Measurements from ENCODE around the gene RECK.
"Not testable (repeated sequence)": the region's sequence is repeated elsewhere in the genome, so short reads cannot be mapped to it uniquely, and the experiment has no call there.

Gene RECK

GRCh38 chr9:36119476-36119875 lies 82.8 kb downstream of the RECK start:
- no peaks in the 10 kb centered on the region; the same call in 1 of the 2 replicates for H3K36me3 ChIP-seq (replicated peaks)

GRCh38 chr9:36120705-36121104 lies 84.0 kb downstream of the RECK start:
- Histone ChIP-seq H3K4me1 (no peaks in the 10 kb centered on the region), H3K27me3 (ENCODE audit: low read depth) (no peaks in the 10 kb centered on the region), H3K9me3 (no peaks in the 10 kb centered on the region), H3K4me3 (no peak overlapping the region), H3K36me3 (replicated peaks) (no peaks in the 10 kb centered on the region; the same call in 1 of the 2 replicates)
- DNase-seq (ENCODE audit: low spot score in 2 of 2): no peak
- in situ Hi-C loops (cut with MboI; ENCODE audit: low sequenced_read_pairs): no loop called here

More at GRCh38 chr9:36119476-36119875, 82.8 kb downstream of the RECK start:
- in situ Hi-C loops (cut with MboI; ENCODE audit: low sequenced_read_pairs): no loop called here
- Histone ChIP-seq H3K9me3 (no peaks in the 10 kb centered on the region), H3K4me1 (no peaks in the 10 kb centered on the region), H3K4me3 (no peak overlapping the region), H3K27me3 (ENCODE audit: low read depth) (no peaks in the 10 kb centered on the region)
- DNase-seq (ENCODE audit: low spot score in 2 of 2): no peak

- H3K27me3 ChIP-seq (ENCODE audit: low read depth): no peaks in the 10 kb centered on the region
- H3K9me3 ChIP-seq: no peaks in the 10 kb centered on the region
- H3K4me3 ChIP-seq: no peak overlapping the region
- in situ Hi-C loops (cut with MboI; ENCODE audit: low sequenced_read_pairs): no loop called here
- H3K36me3 ChIP-seq (replicated peaks): no peaks in the 10 kb centered on the region; the same call in 1 of the 2 replicates
- DNase-seq (ENCODE audit: low spot score in 2 of 2): no peak
- no peaks in the 10 kb centered on the region for H3K4me1 ChIP-seq
These were observed 85.3 kb downstream of the RECK start for GRCh38 chr9:36121971-36122370.

GRCh38 chr9:36123515-36123914 lies 86.8 kb downstream of the RECK start:
- no peak overlapping the region for H3K4me3 ChIP-seq
- no peaks in the 10 kb centered on the region; the same call in 1 of the 2 replicates for H3K27me3 ChIP-seq (ENCODE audit: low read depth)
- H3K36me3 ChIP-seq (replicated peaks): no peaks in the 10 kb centered on the region; the same call in 1 of the 2 replicates
- in situ Hi-C loops (cut with MboI; ENCODE audit: low sequenced_read_pairs): no loop called here
- DNase-seq (ENCODE audit: low spot score in 2 of 2): no peak
- H3K4me1 ChIP-seq: no peaks in the 10 kb centered on the region
- no peaks in the 10 kb centered on the region for H3K9me3 ChIP-seq

GRCh38 chr9:36125062-36125855 lies 88.5 kb downstream of the RECK start:
- H3K4me3 ChIP-seq: no peak overlapping the region
- DNase-seq (ENCODE audit: low spot score in 2 of 2): no peak
- no peaks in the 10 kb centered on the region for H3K9me3 ChIP-seq
- in situ Hi-C loops (cut with MboI; ENCODE audit: low sequenced_read_pairs): no loop called here
- H3K27me3 ChIP-seq (ENCODE audit: low read depth): no peaks in the 10 kb centered on the region; the same call in 1 of the 2 replicates
- H3K36me3 ChIP-seq (replicated peaks): no peaks in the 10 kb centered on the region; the same call in 1 of the 2 replicates
- H3K4me1 ChIP-seq: no peaks in the 10 kb centered on the region

- Histone ChIP-seq H3K9me3 (no peaks in the 10 kb centered on the region), H3K27me3 (ENCODE audit: low read depth) (no peaks in the 10 kb centered on the region; the same call in 1 of the 2 replicates), H3K4me1 (no peaks in the 10 kb centered on the region), H3K36me3 (replicated peaks) (no peaks in the 10 kb centered on the region; the same call in 1 of the 2 replicates), H3K4me3 (no peak overlapping the region)
- no peak for DNase-seq (ENCODE audit: low spot score in 2 of 2)
- in situ Hi-C loops (cut with MboI; ENCODE audit: low sequenced_read_pairs): no loop called here
These were observed 89.5 kb downstream of the RECK start for GRCh38 chr9:36126016-36126730.

- Histone ChIP-seq H3K27me3 (ENCODE audit: low read depth) (no peaks in the 10 kb centered on the region; the same call in 1 of the 2 replicates), H3K36me3 (replicated peaks) (no peaks in the 10 kb centered on the region), H3K9me3 (no peaks in the 10 kb centered on the region), H3K4me1 (no peaks in the 10 kb centered on the region), H3K4me3 (no peak overlapping the region)
- DNase-seq (ENCODE audit: low spot score in 2 of 2): no peak
- in situ Hi-C loops (cut with MboI; ENCODE audit: low sequenced_read_pairs): no loop called here
These were observed 91.0 kb downstream of the RECK start for GRCh38 chr9:36127652-36128244.

GRCh38 chr9:36128349-36128748 lies 91.6 kb downstream of the RECK start:
- no peaks in the 10 kb centered on the region for H3K9me3 ChIP-seq
- no peak for DNase-seq (ENCODE audit: low spot score in 2 of 2)
- H3K27me3 ChIP-seq (ENCODE audit: low read depth): no peaks in the 10 kb centered on the region; the same call in 1 of the 2 replicates
- in situ Hi-C loops (cut with MboI; ENCODE audit: low sequenced_read_pairs): no loop called here
- no peaks in the 10 kb centered on the region for H3K36me3 ChIP-seq (replicated peaks)
- no peak overlapping the region for H3K4me3 ChIP-seq
- no peaks in the 10 kb centered on the region for H3K4me1 ChIP-seq

GRCh38 chr9:36129139-36129538 lies 92.4 kb downstream of the RECK start:
- H3K4me1 ChIP-seq: no peaks in the 10 kb centered on the region
- in situ Hi-C loops (cut with MboI; ENCODE audit: low sequenced_read_pairs): no loop called here
- no peak overlapping the region for H3K4me3 ChIP-seq
- H3K36me3 ChIP-seq (replicated peaks): no peaks in the 10 kb centered on the region
- no peaks in the 10 kb centered on the region; the same call in 1 of the 2 replicates for H3K27me3 ChIP-seq (ENCODE audit: low read depth)
- no peak for DNase-seq (ENCODE audit: low spot score in 2 of 2)
- no peaks in the 10 kb centered on the region for H3K9me3 ChIP-seq

- H3K36me3 ChIP-seq (replicated peaks); H3K4me3 ChIP-seq; H3K9me3 ChIP-seq; DNase-seq (ENCODE audit: low spot score in 2 of 2); H3K27me3 ChIP-seq (ENCODE audit: low read depth); in situ Hi-C loops (cut with MboI; ENCODE audit: low sequenced_read_pairs): not testable (repeated sequence)
- H3K4me1 ChIP-seq: peaks cover 13% of the 10 kb centered on the region
These were observed 95.0 kb downstream of the RECK start for GRCh38 chr9:36131666-36132065.

GRCh38 chr9:36132086-36132485 lies 95.4 kb downstream of the RECK start:
- no peaks in the 10 kb centered on the region; the same call in 1 of the 2 replicates for H3K27me3 ChIP-seq (ENCODE audit: low read depth)
- H3K36me3 ChIP-seq (replicated peaks): no peaks in the 10 kb centered on the region
- in situ Hi-C loops (cut with MboI; ENCODE audit: low sequenced_read_pairs): no loop called here
- H3K4me3 ChIP-seq: no peak overlapping the region
- H3K4me1 ChIP-seq: peaks cover 14% of the 10 kb centered on the region
- no peak for DNase-seq (ENCODE audit: low spot score in 2 of 2)
- H3K9me3 ChIP-seq: no peaks in the 10 kb centered on the region

GRCh38 chr9:36134761-36135505 lies 98.2 kb downstream of the RECK start:
- Histone ChIP-seq H3K36me3 (replicated peaks) (no peaks in the 10 kb centered on the region), H3K27me3 (ENCODE audit: low read depth) (no peaks in the 10 kb centered on the region), H3K4me1 (peaks cover 21% of the 10 kb centered on the region), H3K4me3 (no peak overlapping the region), H3K9me3 (no peaks in the 10 kb centered on the region)
- in situ Hi-C loops (cut with MboI; ENCODE audit: low sequenced_read_pairs): no loop called here
- peak; percentile 60 for DNase-seq (ENCODE audit: low spot score in 2 of 2)

GRCh38 chr9:36135741-36136271 lies 99.1 kb downstream of the RECK start:
- Histone ChIP-seq H3K36me3 (replicated peaks) (no peaks in the 10 kb centered on the region), H3K4me1 (peaks cover 21% of the 10 kb centered on the region), H3K4me3 (peak overlapping the region; percentile 43), H3K9me3 (no peaks in the 10 kb centered on the region), H3K27me3 (ENCODE audit: low read depth) (no peaks in the 10 kb centered on the region)
- in situ Hi-C loops (cut with MboI; ENCODE audit: low sequenced_read_pairs): no loop called here
- peak in 1 of 2 experiments; percentile 13 for DNase-seq (ENCODE audit: low spot score in 2 of 2)

Data from HAP-1 (cell line).